Activated CD4-positive, alpha-beta T cell treated with anti-CD3 and anti-CD28 coated beads, Interleukin-2, Interleukin-6, amounts not matched to agents 100 ng/mL and 50 ng/mL, durations not matched to agents 16 hours and 8 hours (primary cell): ENCODE results near the gene IGF2R.

Experiments used
- DNase-seq: peaks from one replicate; pipeline ENCODE4 v3.0.0-alpha.2; 2020

Gene IGF2R

GRCh38 chr6:160154471-160154870, 185.6 kb downstream of the IGF2R start:
- no peak for DNase-seq

DNA sequence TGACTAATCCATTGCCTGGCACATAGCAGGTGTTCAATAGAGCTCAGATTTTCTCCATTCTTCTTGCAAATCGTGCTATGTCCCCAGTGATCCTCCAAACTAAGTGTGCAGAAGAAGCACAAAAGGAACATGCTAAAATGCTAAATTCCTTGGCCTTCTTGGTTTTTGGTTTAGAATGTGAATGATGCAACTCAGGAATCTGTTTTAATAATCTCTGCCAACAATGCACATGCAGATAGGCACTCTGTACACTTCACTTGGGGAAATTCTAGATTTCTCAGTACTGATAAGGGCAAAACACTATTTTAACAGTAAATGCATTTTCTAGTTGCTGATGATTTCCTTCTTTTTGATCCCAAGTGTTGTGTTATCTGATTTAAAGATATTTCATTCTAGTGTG, 188.0 kb downstream of the IGF2R start:
- no peak for DNase-seq

DNA sequence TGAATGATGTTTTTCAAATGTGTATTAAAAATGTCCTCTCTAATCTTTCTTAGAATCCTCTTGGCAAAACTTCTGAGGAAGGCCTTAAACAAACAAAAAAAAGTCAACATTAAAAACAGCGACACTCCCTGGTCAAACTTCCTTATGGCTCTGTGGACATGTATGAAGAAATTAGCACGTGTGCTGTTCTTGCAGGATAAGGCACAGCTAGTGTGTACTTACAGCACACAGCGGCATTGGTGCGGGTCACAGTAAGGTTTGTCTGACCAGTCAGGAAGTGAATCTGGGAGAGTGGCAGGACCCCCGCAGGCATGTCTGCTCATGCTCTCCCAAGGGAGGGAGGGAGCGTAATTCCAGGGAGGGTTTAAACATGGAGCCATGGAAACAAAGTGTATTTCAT, 191.6 kb downstream of the IGF2R start:
- DNase-seq, result no peak
